ENCODE measurements around the gene PHRF1. TPM values are rescaled to one million over a fixed set of nuclear protein-coding genes. Genes with fewer than 3 reads are reported as not detected.

The PHRF1 gene
- total RNA-seq, 1 donor from 2014 or later = 52.3 TPM

DNA sequence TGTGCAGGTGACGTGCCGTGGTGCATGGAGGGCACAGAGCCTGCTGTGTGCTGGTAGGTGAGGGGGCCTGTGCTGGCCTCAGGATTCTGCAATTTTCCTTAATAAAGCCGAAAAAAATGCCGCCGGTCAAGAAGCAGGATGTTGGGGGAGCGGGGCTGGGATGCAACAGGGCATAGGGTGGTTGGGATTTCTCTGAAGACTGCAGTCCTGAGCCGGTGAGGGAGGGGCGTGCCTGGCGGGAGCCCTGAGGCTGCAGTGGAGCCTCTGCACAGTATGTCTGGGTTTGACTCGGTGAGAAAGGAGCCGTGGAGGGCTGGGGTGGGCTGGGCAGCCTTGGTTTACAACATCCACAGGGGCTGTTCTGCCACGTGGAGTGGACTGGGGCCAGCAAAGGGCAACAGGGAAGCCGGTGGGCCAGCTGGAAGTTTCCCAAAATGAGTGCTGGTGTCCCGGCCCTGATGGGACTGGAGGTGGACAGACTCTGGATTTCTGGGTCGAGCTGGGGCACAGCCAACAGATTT, 47.1 kb downstream of the PHRF1 start:
- H3K27me3 Mint-ChIP-seq (ENCODE audit: low read depth) = peaks cover 28% of the 10 kb centered on the region
- peaks cover 5% of the 10 kb centered on the region for H3K36me3 Mint-ChIP-seq (ENCODE audit: low read depth)
- H3K4me3 Mint-ChIP-seq = no peak overlapping the region
- TF ChIP-seq, protein P1, sequence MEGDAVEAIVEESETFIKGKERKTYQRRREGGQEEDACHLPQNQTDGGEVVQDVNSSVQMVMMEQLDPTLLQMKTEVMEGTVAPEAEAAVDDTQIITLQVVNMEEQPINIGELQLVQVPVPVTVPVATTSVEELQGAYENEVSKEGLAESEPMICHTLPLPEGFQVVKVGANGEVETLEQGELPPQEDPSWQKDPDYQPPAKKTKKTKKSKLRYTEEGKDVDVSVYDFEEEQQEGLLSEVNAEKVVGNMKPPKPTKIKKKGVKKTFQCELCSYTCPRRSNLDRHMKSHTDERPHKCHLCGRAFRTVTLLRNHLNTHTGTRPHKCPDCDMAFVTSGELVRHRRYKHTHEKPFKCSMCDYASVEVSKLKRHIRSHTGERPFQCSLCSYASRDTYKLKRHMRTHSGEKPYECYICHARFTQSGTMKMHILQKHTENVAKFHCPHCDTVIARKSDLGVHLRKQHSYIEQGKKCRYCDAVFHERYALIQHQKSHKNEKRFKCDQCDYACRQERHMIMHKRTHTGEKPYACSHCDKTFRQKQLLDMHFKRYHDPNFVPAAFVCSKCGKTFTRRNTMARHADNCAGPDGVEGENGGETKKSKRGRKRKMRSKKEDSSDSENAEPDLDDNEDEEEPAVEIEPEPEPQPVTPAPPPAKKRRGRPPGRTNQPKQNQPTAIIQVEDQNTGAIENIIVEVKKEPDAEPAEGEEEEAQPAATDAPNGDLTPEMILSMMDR (conservative IDR thresholded peaks at IDR 0.05) = no peak
- no peak overlapping the region for H3K27ac Mint-ChIP-seq (ENCODE audit: unreplicated experiment)
- peaks cover 6% of the 10 kb centered on the region for H3K4me1 Mint-ChIP-seq
- no peak for DNase-seq (ENCODE audit: low read depth, low spot score)
- no peaks in the 10 kb centered on the region for H3K9me3 Mint-ChIP-seq

DNA sequence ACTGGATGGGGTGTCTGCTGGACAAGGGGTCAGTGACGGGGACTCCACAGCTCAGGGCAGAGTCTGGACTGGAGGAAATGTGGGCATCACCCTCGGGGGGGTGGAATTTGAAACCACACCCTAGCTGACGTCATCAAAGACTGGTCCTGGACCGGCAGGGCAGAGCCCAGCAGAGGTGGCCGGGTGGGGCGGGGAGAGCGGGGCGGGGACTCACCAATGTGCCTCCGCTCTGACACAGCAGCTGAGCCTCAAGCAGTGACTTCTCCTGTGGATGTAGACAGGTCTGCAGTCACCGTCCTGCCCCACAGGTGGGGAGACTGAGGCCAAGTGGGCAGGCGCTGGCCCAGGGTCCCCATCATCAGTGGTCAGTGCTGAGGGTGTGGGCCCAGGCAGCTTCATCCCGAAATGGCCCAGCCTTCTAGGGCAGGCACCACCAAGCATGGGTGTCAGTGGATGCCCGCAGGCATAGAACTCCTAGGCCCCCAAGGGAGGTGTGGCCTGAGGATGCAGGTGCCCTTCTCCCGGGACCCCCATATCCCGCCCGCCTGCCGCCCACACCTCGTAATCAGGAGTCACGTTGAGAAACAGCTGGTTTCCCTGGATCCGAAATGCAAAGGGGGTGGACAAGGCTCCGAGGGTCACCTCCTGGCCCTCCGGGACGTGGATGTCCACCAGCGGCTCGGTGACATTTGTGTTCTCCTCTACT, 47.9 kb downstream of the PHRF1 start:
- TF ChIP-seq, protein P1 (conservative IDR thresholded peaks at IDR 0.05) = no peak

DNA sequence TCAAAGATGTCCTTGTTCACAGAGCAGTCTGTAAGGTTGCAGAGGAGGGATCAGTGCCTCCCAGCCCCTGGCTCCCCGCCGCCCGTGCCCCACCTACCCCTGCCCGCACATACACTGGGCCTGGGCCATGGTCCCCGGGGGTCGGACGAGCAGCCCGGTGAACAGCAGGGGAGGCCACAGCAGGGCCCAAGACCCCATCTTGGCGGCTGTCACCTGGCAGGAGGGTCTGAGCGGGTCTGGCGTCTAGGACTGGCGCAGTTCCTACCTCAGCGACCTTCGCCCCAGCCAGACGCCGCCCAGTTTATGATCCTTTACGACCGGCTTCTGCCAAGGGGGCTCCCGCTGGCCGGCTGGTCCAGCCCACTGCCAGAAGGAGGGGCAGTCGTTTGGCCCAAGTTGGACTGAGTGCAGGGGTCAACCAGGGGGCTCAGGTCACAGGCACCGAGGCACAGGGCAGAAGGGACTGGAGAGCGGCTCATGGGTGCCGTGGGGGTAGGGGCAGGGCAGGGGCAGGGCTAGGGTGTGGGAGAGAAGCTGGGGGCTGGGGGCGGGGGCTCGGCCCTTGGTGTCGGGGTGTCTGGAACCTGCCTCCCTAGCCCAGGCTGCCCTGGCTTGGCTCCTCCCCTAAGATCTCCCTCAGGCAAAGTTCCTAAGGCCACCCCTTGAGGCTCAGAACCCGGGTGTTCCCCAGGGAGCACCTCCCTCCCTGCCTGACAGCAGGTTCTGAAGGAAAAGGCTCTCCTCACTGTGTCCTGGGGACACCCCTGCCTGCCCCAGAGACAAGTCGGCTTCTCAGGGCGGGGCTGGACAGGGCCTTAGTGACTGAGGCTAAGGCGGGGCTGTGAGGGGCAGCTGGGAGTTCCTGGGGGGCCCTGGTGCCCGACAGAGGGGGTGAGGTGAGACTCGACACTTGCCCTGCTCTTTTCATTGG, 48.7 kb downstream of the PHRF1 start, which contains the start of gene CDHR5:
CDHR5 (minus strand) TSS at position 251 of the 931 bp plus-strand sequence; CDS start at position 198, 53 bp downstream.
- Mint-ChIP-seq H3K4me3 (no peak within 1 kb of the TSS), H3K4me1 (peaks cover 11% of the 10 kb centered on the region), H3K36me3 (ENCODE audit: low read depth) (peaks cover 6% of the 10 kb centered on the region), H3K27ac (ENCODE audit: unreplicated experiment) (no peak within 1 kb of the TSS), H3K27me3 (ENCODE audit: low read depth) (peaks cover 39% of the 10 kb centered on the region), H3K9me3 (no peaks in the 10 kb centered on the region)
- TF ChIP-seq, protein P1 (conservative IDR thresholded peaks at IDR 0.05) = no peak
- DNase-seq (ENCODE audit: low read depth, low spot score) = no peak

More for the DNA sequence above, 47.9 kb downstream of the PHRF1 start:
- no peak for DNase-seq (ENCODE audit: low read depth, low spot score)
- H3K4me1 Mint-ChIP-seq = peaks cover 11% of the 10 kb centered on the region
- peaks cover 6% of the 10 kb centered on the region for H3K36me3 Mint-ChIP-seq (ENCODE audit: low read depth)
- H3K27ac Mint-ChIP-seq (ENCODE audit: unreplicated experiment) = no peak overlapping the region
- H3K4me3 Mint-ChIP-seq = no peak overlapping the region
- no peaks in the 10 kb centered on the region for H3K9me3 Mint-ChIP-seq
- H3K27me3 Mint-ChIP-seq (ENCODE audit: low read depth) = peaks cover 35% of the 10 kb centered on the region

DNA sequence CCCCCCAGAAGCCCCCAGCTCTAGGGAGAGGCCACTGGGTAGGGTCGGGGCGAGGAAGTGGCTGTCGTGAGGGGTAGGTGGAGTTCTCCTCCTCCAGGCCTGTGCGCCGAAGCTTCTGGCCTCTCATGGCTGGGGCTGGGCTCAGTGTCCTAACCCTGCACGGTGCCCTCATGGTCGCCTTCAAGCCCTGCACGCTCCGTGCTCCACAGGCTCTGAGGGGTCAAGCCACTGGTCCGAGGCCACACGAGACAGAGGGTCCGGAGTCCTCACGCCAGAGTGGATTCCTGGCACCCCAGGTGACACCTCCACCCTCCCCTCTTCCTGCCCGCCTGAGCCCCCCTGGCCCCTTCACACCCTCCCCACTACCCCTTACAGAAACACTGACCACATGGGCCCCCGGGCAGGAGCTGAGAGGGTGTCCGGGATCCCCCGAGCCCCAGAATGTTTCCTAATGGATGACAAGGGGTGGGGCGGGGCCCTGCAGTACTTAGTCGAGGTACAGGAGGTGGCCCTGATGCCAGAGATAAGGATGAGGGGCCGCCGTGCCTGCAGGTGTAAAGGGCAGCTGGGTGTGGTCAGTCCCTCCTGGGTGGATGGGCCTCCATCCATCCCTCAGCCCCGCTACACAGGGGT, 49.5 kb downstream of the PHRF1 start:
- Mint-ChIP-seq H3K9me3 (no peaks in the 10 kb centered on the region), H3K27ac (ENCODE audit: unreplicated experiment) (no peak overlapping the region), H3K4me1 (peaks cover 11% of the 10 kb centered on the region), H3K36me3 (ENCODE audit: low read depth) (peaks cover 6% of the 10 kb centered on the region), H3K27me3 (ENCODE audit: low read depth) (peaks cover 43% of the 10 kb centered on the region), H3K4me3 (no peak overlapping the region)
- DNase-seq (ENCODE audit: low read depth, low spot score) = no peak
- TF ChIP-seq, protein P1 (conservative IDR thresholded peaks at IDR 0.05) = no peak
